ENCODE measurements around the gene MAEA. TPM values are rescaled to one million over a fixed set of nuclear protein-coding genes. Genes with fewer than 3 reads are reported as not detected.

MAEA gene
- polyA plus RNA-seq, 3 donors = 34.3 to 83.5 (median 37.7) TPM

- H3K4me3 Mint-ChIP-seq = no peak overlapping the region
These were observed 35.9 kb upstream of the MAEA start for GRCh38 chr4:1253831-1254230.

DNA sequence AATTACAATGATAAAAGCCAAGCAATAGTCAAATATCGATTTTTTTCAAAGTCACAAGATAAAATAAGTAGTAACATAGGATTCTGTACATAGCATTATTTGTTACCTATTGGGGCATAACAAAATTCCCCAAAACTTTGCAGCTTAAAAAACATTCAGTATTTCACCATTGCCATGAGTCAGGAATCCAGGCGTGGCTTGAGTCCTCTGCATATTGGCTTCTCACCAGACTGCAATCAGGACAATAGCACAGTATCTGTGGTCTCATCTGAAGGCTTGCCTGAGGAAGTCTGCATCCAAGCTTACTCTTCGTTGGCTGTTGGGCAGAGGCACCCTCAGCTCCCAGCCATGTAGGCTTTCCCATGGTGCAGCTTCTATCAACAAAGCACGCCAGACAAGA, 34.5 kb upstream of the MAEA start:
- Histone ChIP-seq H4K20me1 (ENCODE audit: insufficient read depth, low read length) (no peaks in the 10 kb centered on the region), H3K4me2 (replicated peaks; ENCODE audit: extremely low read depth, low read length, poor library complexity, severe bottlenecking) (no peak overlapping the region), H3K4me3 (replicated peaks in 1 of 3; ENCODE audit: low read depth in 2 of 3, low read length in 3 of 3) (no peak overlapping the region), H3K9ac (ENCODE audit: insufficient read depth, low read length, poor library complexity, severe bottlenecking) (no peak overlapping the region), H3K27ac (ENCODE audit: low read depth in 1 of 2, low read length in 2 of 2) (no peak overlapping the region), H3K9me3 (replicated peaks in 1 of 2; ENCODE audit: control insufficient read depth in 1 of 2, insufficient read depth in 1 of 2, low read length in 2 of 2) (peaks cover 57 to 69% of the 10 kb centered on the region in 2 donors), H2AFZ (ENCODE audit: insufficient read depth, low read depth, low read length, poor library complexity, severe bottlenecking) (no peak overlapping the region), H3K27me3 (ENCODE audit: control insufficient read depth in 2 of 2, insufficient read depth in 2 of 2, low read length in 2 of 2) (no peaks in the 10 kb centered on the region), H3K4me1 (ENCODE audit: control insufficient read depth in 1 of 2, insufficient read depth in 2 of 2, low read length in 2 of 2) (peaks cover 4% of the 10 kb centered on the region in 2 donors), H3K79me2 (ENCODE audit: insufficient read depth, low read length) (peaks cover 6% of the 10 kb centered on the region), H3K36me3 (replicated peaks in 1 of 2; ENCODE audit: control insufficient read depth in 1 of 2, insufficient read depth in 2 of 2, low read length in 2 of 2) (no peaks in the 10 kb centered on the region)
- Mint-ChIP-seq H3K27ac (no peak overlapping the region), H3K9me3 (peaks cover 43 to 74% (median 71%) of the 10 kb centered on the region in 7 donors), H3K36me3 (peaks cover 1 to 12% of the 10 kb centered on the region in 2 donors), H3K4me3 (no peak overlapping the region), H3K4me1 (peaks cover 6% of the 10 kb centered on the region), H3K27me3 (ENCODE audit: low read depth in 3 of 3) (peaks cover 0 to 4% (median 2%) of the 10 kb centered on the region in 3 donors)
- 86% methylated on average over 1 of the region's 4 CpGs for WGBS (ENCODE audit: insufficient coverage)
- intact Hi-C loops (cut with micrococcal nuclease) = no loop called here
- DNase-seq = peak in 1 of 3 donors; percentile 32
- TF ChIP-seq CTCF (IDR thresholded peaks at IDR 0.05) = no peak

More at GRCh38 chr4:1253831-1254230, 35.9 kb upstream of the MAEA start:
- H3K36me3 ChIP-seq (replicated peaks in 1 of 2; ENCODE audit: control insufficient read depth in 1 of 2, insufficient read depth in 2 of 2, low read length in 2 of 2) = no peaks in the 10 kb centered on the region
- DNase-seq = no peak
- Mint-ChIP-seq H3K36me3 (peaks cover 1 to 12% of the 10 kb centered on the region in 2 donors), H3K4me1 (peaks cover 10% of the 10 kb centered on the region), H3K27ac (no peak overlapping the region), H3K9me3 (peaks cover 43 to 73% (median 70%) of the 10 kb centered on the region in 7 donors), H3K27me3 (ENCODE audit: low read depth in 3 of 3) (peaks cover 0 to 4% (median 2%) of the 10 kb centered on the region in 3 donors)
- no peaks in the 10 kb centered on the region for H3K27me3 ChIP-seq (ENCODE audit: control insufficient read depth in 2 of 2, insufficient read depth in 2 of 2, low read length in 2 of 2)
- H3K9ac ChIP-seq (ENCODE audit: insufficient read depth, low read length, poor library complexity, severe bottlenecking) = no peak overlapping the region
- no peak overlapping the region for H3K27ac ChIP-seq (ENCODE audit: low read depth in 1 of 2, low read length in 2 of 2)
- no peak overlapping the region for H2AFZ ChIP-seq (ENCODE audit: insufficient read depth, low read depth, low read length, poor library complexity, severe bottlenecking)
- intact Hi-C loops (cut with micrococcal nuclease) = loop anchor here in 1 of 2 donors (5.0 kb wide), 1 partner anchor 38 kb away; no protein-coding TSS in a partner anchor
- no peak for TF ChIP-seq CTCF (IDR thresholded peaks at IDR 0.05)
- H3K4me1 ChIP-seq (ENCODE audit: control insufficient read depth in 1 of 2, insufficient read depth in 2 of 2, low read length in 2 of 2) = peaks cover 10 to 12% of the 10 kb centered on the region in 2 donors
- peaks cover 9% of the 10 kb centered on the region for H3K79me2 ChIP-seq (ENCODE audit: insufficient read depth, low read length)
- H3K9me3 ChIP-seq (replicated peaks in 1 of 2; ENCODE audit: control insufficient read depth in 1 of 2, insufficient read depth in 1 of 2, low read length in 2 of 2) = peaks cover 54 to 69% of the 10 kb centered on the region in 2 donors
- 94% methylated on average over 5 of the region's 5 CpGs for WGBS (ENCODE audit: insufficient coverage)
- no peaks in the 10 kb centered on the region for H4K20me1 ChIP-seq (ENCODE audit: insufficient read depth, low read length)
- no peak overlapping the region for H3K4me3 ChIP-seq (replicated peaks in 1 of 3; ENCODE audit: low read depth in 2 of 3, low read length in 3 of 3)
- no peak overlapping the region for H3K4me2 ChIP-seq (replicated peaks; ENCODE audit: extremely low read depth, low read length, poor library complexity, severe bottlenecking)
